ENCODE data around the gene TSPAN18.

The TSPAN18 gene

DNA sequence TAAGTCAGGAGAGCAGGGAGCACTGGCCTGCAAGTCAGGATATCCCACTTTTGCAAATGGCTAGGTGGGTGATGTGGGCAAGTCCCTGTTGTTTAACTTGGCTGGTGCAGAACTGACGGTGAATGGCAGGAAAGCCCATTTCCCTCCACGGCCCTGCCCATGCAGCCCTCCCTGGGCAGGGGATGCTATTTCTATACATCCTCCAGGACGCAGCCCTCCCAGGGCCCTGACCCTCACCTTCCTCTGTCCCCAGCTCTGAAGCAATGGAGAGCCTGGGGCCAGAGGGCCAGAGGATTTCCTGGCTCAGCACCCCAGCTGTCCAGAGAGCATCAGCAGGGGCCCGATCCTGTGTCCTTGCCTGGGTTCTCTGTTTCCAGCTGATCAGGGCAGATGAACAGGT, 91.3 kb downstream of the TSPAN18 start:
- TF ChIP-seq, protein P1, sequence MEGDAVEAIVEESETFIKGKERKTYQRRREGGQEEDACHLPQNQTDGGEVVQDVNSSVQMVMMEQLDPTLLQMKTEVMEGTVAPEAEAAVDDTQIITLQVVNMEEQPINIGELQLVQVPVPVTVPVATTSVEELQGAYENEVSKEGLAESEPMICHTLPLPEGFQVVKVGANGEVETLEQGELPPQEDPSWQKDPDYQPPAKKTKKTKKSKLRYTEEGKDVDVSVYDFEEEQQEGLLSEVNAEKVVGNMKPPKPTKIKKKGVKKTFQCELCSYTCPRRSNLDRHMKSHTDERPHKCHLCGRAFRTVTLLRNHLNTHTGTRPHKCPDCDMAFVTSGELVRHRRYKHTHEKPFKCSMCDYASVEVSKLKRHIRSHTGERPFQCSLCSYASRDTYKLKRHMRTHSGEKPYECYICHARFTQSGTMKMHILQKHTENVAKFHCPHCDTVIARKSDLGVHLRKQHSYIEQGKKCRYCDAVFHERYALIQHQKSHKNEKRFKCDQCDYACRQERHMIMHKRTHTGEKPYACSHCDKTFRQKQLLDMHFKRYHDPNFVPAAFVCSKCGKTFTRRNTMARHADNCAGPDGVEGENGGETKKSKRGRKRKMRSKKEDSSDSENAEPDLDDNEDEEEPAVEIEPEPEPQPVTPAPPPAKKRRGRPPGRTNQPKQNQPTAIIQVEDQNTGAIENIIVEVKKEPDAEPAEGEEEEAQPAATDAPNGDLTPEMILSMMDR (IDR thresholded peaks at IDR 0.05; ENCODE audit: extremely low read depth, insufficient read depth, missing control alignments) = no peak
- in situ Hi-C loops (cut with MboI; ENCODE audit: low pct_unique_long_range_greater_than_20kb, low sequenced_read_pairs, unreplicated experiment) = no loop called here

DNA sequence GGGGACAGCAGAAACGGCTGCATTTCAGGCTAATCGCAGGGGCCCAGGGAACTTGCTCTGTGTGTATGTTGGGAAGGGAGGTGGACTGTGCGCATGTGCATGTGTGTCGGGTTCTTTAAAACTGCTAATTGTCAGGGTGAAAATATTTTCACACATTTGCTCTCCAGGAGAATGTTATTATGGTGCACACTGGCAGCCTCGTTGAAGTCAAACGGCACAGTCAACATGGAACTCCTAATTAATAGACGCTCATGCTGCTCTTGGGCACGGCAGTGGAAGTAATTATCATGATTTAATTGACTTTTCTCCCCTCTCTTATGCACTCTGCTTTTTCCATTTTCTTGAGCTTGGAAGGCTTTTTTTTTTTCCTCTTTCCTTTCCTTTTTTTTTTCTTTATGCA, 92.6 kb downstream of the TSPAN18 start:
- DNase-seq (ENCODE audit: low spot score) = no peak
- in situ Hi-C loops (cut with MboI; ENCODE audit: low pct_unique_long_range_greater_than_20kb, low sequenced_read_pairs, unreplicated experiment) = no loop called here
- TF ChIP-seq, protein P1 (IDR thresholded peaks at IDR 0.05; ENCODE audit: extremely low read depth, insufficient read depth, missing control alignments) = no peak

More for the DNA sequence above, 91.3 kb downstream of the TSPAN18 start:
- no peak for DNase-seq (ENCODE audit: low spot score)

DNA sequence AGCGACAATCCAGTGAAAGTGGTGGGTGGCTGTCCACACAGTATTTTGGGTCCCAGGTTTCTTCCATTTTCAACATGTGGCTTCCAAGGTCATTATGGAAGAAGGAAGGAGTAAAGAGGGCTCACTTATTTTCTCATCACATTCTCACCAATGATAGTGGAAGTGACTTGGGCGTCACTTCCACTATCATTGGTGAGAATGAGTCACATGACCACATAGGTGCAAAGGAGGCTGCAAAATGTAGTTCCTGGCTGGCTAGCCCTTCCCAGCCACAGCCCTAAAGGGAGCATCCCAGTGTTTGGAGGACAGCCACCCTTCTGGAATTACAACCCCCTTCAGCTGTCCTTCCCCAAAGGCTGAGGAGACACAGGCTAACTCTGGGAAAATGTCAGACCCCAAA, 95.6 kb downstream of the TSPAN18 start:
- no peak for DNase-seq (ENCODE audit: low spot score)
- in situ Hi-C loops (cut with MboI; ENCODE audit: low pct_unique_long_range_greater_than_20kb, low sequenced_read_pairs, unreplicated experiment) = no loop called here
- TF ChIP-seq, protein P1 (IDR thresholded peaks at IDR 0.05; ENCODE audit: extremely low read depth, insufficient read depth, missing control alignments) = no peak

DNA sequence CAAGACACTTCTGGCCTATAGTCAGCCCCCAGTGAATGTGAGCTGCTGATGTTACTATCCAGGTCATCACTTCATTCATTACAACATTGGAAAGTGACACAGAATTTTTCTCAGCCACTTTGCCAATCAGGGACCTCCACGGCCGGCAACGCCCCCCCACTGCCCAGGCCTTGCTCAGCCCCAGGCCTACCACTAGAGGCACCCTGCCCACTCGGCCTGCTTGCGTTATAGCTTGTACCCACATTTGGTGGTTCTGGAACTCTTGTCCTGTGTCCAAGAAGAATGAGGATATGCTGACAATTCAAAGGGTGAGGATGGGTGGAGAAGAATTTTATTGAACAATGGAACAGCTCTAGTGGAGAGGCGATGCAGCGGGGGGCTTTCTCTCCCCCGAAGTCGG, 96.2 kb downstream of the TSPAN18 start:
- DNase-seq (ENCODE audit: low spot score) = no peak
- TF ChIP-seq, protein P1 (IDR thresholded peaks at IDR 0.05; ENCODE audit: extremely low read depth, insufficient read depth, missing control alignments) = peak; percentile 42
- in situ Hi-C loops (cut with MboI; ENCODE audit: low pct_unique_long_range_greater_than_20kb, low sequenced_read_pairs, unreplicated experiment) = no loop called here

DNA sequence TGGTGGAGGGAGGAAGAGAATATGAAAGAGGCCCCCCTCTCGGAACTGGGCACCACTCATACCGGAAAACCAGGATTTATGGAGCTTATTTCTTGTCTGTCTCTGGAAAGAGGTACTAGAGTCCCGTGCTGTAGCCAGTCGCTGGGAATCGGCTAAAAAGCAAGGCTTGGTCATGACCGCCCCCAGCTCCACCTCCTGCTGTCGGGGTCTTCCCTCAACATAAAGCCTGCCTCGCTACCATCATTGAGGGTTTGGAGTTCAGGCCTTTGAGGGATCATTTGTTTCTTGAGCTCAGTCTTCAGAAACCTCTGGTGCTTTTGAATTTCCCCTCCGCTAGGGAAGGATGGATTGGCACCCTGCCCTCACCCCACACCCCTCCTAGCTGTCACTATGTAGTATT, 97.1 kb downstream of the TSPAN18 start:
- in situ Hi-C loops (cut with MboI; ENCODE audit: low pct_unique_long_range_greater_than_20kb, low sequenced_read_pairs, unreplicated experiment) = no loop called here
- TF ChIP-seq, protein P1 (IDR thresholded peaks at IDR 0.05; ENCODE audit: extremely low read depth, insufficient read depth, missing control alignments) = no peak
- no peak for DNase-seq (ENCODE audit: low spot score)

DNA sequence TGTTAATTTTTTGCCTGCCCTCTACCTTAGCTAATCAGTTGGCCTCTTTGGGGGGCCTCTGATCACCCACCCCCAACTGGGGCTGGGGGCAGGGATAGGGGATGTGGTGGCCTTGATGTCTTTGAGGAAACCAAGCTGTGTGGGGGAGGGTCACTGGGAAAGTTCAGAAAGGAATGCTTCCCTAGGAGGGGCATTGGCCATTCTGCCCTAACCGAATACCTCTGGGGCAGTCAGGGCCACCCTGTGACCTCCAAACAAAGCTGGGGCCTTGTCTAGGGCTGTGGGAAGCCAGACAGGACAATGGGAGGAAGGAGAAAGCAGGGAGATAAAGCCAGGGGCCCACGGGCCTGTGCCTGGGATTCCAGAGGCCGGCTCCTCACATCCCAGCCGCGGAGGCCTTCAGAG, 97.5 kb downstream of the TSPAN18 start:
- in situ Hi-C loops (cut with MboI; ENCODE audit: low pct_unique_long_range_greater_than_20kb, low sequenced_read_pairs, unreplicated experiment) = no loop called here
- TF ChIP-seq, protein P1 (IDR thresholded peaks at IDR 0.05; ENCODE audit: extremely low read depth, insufficient read depth, missing control alignments) = no peak
- no peak for DNase-seq (ENCODE audit: low spot score)

All from GM13977 (cell line).